ENCODE measurements around the gene HORMAD2. TPM values are rescaled to one million over a fixed set of nuclear protein-coding genes. Genes with fewer than 3 reads are reported as not detected.
"Not testable (repeated sequence)": the region's sequence is repeated elsewhere in the genome, so short reads cannot be mapped to it uniquely, and the experiment has no call there.

Gene HORMAD2
- total RNA-seq, 1 donor from 2014 or later = 1.5 TPM

GRCh38 chr22:30205281-30206115, 125.2 kb downstream of the HORMAD2 start:
- no peak for DNase-seq (ENCODE audit: low spot score)
- no peak for ATAC-seq

- DNase-seq (ENCODE audit: low spot score) = no peak
- no peak for ATAC-seq
Observed at GRCh38 chr22:30206944-30207343, 126.7 kb downstream of the HORMAD2 start.

DNA sequence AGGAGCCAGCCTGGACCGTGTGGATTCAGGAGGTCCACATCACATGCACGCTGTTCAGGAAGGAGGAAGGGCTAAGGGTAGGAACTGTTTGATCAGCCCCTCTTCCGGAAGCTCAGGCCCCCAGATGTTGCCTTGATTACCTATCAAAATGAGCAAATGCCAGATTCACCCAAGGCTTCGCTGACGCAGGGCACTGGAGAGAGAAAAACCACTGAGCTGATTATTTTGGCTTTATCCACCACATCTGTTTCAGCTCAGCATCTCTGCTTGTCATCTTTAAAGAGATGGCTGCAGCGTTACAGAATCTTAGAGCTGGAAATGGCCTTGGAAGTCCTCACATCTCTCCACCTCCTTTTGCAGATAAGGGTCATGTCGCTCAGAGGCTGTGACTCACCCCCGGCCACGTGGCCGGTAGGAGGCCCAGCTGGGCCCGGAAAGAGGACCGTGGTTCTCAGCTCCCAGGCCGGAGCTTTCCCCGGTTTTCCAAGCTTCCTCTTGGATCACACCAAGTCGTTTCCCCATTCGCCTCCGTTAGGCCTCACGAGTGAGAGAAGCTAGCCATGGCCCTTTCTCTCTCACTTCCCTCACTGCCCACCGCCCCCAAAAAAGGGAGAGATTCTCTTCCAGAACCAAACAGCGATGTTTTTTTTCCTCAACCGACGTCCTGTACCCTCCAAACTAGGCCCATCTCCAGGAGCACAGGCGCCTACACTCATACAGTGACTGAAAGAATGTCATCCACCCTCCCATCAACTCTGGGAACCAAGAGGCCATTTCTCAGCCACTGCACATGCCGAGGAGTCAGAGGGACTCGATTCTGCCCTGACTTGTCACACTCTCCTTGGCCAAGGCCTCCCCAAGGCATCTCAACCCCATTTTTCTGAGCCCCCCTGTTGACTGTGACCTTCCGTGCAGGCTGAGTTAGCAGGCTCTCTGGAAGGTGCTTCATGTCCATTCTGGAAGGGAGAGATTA, 128.7 kb downstream of the HORMAD2 start:
- peak; percentile 51 for ATAC-seq
- no peak for DNase-seq (ENCODE audit: low spot score)

DNA sequence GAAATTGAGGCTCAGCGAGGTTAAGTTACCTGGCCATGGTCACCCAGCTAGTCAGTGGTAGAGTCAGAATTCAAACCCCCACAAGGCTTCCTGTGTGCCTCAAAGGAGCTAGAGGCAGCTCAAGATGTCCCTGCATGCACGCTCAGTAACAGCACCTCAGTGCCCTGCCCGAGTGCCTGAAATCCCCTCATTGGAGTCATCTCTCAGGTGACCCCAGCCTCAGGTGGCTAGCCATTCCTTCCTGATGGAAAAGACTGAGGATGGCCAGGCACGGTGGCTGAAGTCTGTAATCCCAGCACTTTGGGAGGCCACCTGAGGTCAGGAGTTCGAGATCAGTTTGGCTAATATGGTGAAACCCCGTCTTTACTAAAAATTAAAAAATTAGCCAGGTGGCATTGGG, 129.4 kb downstream of the HORMAD2 start:
- ATAC-seq = no peak
- no peak for DNase-seq (ENCODE audit: low spot score)

DNA sequence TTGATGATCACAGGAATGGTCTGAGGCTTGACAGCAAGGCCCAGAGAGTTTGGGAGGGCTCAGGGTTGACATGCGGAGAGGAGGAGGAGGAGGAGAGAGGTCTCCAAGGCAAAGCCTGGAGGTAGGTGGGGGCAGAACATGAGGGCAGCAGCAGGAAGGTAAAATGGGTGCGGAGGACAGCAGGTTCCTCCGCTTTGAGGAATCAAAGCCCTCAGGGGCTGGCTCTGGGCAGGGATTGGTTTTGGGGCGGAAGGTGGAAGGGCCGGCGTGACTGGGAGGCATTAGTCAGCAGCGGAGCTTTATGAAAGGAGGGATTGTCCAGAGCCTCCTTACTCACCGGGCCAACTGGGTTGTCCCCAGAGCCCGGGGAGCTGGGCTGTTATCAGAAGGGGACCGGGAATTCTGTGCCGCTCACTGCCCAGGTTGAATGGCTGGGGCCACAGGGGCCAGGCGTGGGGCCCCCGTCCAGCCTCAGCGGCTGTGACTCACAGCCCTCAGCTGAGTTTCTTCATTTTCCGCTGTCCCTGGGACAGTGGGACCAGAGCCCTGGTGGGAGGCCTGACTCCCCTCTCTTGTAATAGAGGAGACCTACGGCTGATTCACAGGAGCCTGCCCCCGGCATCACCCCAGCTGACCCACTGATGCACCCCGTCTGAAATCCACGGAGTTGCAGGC, 130.1 kb downstream of the HORMAD2 start:
- ATAC-seq = no peak
- DNase-seq (ENCODE audit: low spot score) = no peak

DNA sequence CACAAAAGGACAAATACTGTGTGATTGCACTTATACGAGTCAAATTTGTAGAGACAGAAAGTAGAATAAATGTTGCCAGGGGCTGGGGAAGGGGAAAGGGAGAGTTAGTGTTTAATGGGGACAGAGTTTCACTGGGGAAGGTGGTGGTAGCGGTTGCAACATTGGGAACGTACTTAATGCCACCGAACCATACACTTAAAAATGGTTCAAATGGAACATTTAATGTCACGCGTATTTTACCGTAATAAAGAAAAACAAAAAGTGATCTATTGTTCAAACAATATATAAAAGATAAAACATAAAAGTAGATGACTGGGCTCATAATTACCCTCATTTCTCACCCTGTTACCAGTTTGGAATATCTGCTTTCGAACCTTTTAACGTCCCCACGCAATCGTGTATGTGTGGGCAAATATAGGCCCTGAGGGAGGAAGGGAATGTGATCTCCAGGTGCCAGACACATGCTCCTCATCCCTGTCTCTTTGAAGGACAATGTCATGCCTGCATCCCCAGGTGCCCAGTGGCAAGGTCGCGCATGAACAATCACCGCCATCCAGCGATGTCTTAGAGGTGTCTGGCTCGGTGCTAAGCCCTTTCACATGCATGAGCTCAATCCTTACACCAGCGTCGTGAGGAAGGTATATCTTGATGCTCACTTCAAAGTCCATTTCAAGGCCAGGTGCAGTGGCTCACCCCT, 131.0 kb downstream of the HORMAD2 start:
- ATAC-seq (no peak), DNase-seq (ENCODE audit: low spot score) (no peak)

- peak; percentile 65 for ATAC-seq
- DNase-seq (ENCODE audit: low spot score) = no peak
Observed at GRCh38 chr22:30212363-30212995, 132.2 kb downstream of the HORMAD2 start.

DNA sequence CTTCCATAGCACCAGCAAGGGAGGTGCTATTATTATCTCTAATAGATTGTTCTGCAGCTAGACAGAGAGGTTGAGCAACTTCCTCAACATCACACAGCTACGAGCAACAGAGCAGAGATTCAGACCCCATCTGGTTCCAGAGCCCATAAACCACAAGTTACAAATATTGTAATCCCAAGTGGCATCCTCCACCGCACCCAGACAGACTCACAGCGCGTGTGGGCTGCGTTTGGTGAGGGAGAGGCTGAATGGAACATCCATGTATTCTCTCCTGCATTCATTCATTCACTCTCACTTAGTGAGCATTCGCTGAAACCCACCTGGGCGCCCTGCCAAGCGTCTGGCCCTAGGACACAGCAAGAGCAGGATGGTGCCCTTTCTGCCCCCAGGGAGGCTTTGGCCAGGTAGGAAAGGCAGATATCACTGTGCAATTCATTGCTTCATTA, 132.8 kb downstream of the HORMAD2 start:
- no peak for DNase-seq (ENCODE audit: low spot score)
- no peak for ATAC-seq

DNA sequence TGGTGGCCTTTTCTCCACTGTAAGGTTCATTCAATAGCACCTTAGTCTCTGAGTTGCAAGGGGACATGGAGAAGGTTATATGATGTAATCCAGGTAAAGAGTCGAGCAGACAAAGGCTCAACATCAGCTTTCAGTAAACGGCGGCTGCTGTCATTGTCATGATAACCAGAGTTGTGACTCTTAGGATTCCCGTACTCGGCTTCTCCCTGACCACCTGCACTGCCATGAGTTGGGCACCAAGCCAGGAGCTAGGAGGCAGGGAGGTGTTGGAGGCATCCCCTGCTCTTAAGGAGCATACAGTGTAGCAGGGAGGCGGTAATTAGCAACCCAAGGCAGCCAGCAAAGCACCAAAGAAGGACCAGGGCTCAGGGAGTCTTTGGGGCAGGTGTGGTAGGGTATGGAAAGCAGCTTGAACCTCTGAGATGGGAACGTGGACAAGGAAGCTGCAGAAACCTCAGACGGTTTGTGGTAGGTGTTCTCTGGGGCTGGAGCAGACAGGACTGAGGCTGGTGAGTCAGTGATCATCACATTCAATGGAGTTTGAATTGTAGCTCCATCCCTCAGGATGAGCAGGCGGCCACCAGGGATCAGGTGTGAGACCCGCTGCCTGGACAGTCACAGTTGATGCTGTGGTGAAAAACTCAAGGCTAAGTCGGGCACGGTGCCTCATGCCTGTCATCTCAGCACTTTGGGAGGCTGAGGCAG, 134.6 kb downstream of the HORMAD2 start:
- no peak for ATAC-seq

GRCh38 chr22:30216272-30216671, 136.0 kb downstream of the HORMAD2 start:
- not testable (repeated sequence) for ATAC-seq; DNase-seq (ENCODE audit: low spot score)

More for the DNA sequence above, 134.6 kb downstream of the HORMAD2 start:
- DNase-seq (ENCODE audit: low spot score) = no peak

GRCh38 chr22:30216710-30217109, 136.4 kb downstream of the HORMAD2 start:
- ATAC-seq = no peak
- DNase-seq (ENCODE audit: low spot score) = no peak

GRCh38 chr22:30217698-30218560, 137.7 kb downstream of the HORMAD2 start:
- ATAC-seq (no peak), DNase-seq (ENCODE audit: low spot score) (no peak)

GRCh38 chr22:30219049-30219654, 138.9 kb downstream of the HORMAD2 start:
- no peak for DNase-seq (ENCODE audit: low spot score)

DNA sequence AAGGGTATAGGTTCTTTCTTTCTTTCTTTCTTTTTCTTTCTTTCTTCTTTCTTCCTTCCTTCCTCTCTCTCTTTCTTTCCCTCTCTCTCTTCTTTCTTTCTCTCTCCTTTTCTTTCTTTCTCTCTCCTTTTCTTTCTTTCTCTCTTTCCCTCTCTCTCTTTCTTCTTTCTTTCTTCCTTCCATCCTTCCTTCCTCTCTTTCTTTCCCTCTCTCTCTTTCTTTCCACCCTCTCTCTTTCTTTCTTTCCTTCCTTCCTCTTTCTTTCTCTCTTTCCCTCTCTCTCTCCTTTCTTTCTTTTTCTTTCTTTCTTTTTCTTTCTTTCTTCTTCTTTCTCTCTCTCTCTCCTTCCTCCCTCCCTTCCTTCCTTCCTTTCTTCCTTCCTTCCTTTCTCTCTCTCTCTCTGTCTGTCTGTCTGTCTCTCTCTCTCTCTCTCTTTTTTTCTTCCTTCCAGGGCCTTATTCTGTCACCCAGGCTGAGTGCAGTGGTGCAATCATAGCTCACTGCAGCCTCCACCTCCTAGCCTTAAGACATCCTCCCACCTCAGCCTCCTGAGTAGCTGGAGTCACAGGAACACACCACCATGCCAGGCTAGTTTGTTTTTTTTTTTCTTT, 139.5 kb downstream of the HORMAD2 start:
- DNase-seq (ENCODE audit: low spot score) (no peak), ATAC-seq (no peak)

More at GRCh38 chr22:30219049-30219654, 138.9 kb downstream of the HORMAD2 start:
- ATAC-seq = no peak

- no peak for ATAC-seq
- no peak for DNase-seq (ENCODE audit: low spot score)
Observed at GRCh38 chr22:30220338-30221012, 140.2 kb downstream of the HORMAD2 start.

DNA sequence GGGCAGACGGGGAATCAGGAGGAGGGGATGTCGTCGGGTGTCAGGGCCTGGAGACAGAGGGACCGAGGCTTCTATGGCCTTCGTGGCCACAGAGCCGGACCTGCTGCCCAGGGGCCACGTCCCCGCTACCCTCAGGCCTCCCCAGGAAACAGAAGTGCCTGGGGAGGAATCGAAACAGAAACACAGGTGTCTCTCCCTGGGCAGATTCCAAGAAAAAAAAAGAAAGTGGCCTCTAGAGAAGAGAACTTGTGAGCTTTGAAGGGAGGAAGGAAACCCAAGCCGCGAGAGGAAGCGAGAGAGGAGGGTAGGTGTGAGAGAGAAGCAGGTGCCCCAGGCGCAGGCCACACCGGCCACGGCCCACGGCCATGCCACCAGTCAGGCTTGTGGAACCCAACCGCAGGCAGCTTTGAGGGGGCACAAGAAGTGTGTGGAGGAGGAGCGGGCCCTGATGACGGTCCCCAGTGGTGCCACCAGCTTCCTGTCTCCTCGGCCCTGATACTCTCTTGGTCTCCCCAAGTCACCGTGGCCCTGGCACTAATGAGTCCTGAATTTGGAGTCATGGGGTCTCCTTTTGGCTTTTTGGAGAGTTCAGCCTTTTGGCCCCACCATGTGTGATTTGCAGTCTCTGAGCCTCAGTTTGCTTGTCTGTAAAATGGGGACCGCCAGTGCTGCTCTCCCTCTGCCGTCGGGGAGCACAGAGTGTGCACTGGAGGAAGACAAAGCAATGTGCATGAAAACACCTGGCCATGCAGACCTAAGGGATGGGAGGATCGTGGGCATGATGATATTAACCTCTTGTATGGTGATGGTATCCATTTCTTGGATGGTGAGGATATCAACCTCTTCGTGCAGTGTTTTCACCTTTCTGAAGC, 141.1 kb downstream of the HORMAD2 start:
- no peak for DNase-seq (ENCODE audit: low spot score)

More for the DNA sequence above, 141.1 kb downstream of the HORMAD2 start:
- no peak for ATAC-seq

Measured in left lobe of liver (tissue), 2 donors.